Stimulated activated naive CD4-positive, alpha-beta T cell treated with Interleukin-2 at 50 U/mL for 16 hours (primary cell): ENCODE measurements around the gene RFX2.
A peak's percentile ranks its signal among the peaks of the same experiment; 100 is the strongest.

Experiments used
- DNase-seq: peaks from one replicate; lab custom pipeline; 2025; lab: John Stamatoyannopoulos, UW

The RFX2 gene

GRCh38 chr19:5955636-5955935 lies 154.7 kb downstream of the RFX2 start:
- DNase-seq, result no peak

- no peak for DNase-seq
These were observed 156.0 kb downstream of the RFX2 start for GRCh38 chr19:5954293-5954692.

GRCh38 chr19:5953680-5954213 lies 156.6 kb downstream of the RFX2 start:
- DNase-seq, result peak; percentile 30

GRCh38 chr19:5953030-5953589 lies 157.2 kb downstream of the RFX2 start:
- no peak for DNase-seq

- no peak for DNase-seq
These were observed 157.9 kb downstream of the RFX2 start for GRCh38 chr19:5952193-5953029.

GRCh38 chr19:5951338-5951861 lies 158.9 kb downstream of the RFX2 start:
- DNase-seq, result no peak

- no peak for DNase-seq
These were observed 159.6 kb downstream of the RFX2 start for GRCh38 chr19:5950741-5951140.

- DNase-seq, result peak; percentile 17
These were observed 160.5 kb downstream of the RFX2 start for GRCh38 chr19:5949792-5950305.

GRCh38 chr19:5948752-5949564 lies 161.3 kb downstream of the RFX2 start:
- peak; percentile 12 for DNase-seq

GRCh38 chr19:5947435-5947834 lies 162.9 kb downstream of the RFX2 start:
- DNase-seq, result no peak

- no peak for DNase-seq
These were observed 166.7 kb downstream of the RFX2 start for GRCh38 chr19:5943623-5944022.
